K562 (cell line): ENCODE results near the gene SYNE2. TPM values are rescaled to one million over a fixed set of nuclear protein-coding genes. Genes with fewer than 3 reads are reported as not detected.

Experiments
- ARID2 ChIP-seq: fragments of 450-650 bp; IDR thresholded peaks from 2 replicates; pipeline ENCODE4 v1.6.1; 2017; ENCODE audit warnings: antibody characterized with exemption, mild to moderate bottlenecking
- EP400 ChIP-seq: fragments of 450-650 bp; IDR thresholded peaks from 2 replicates; pipeline ENCODE4 v1.6.1; 2017; ENCODE audit warnings: antibody characterized with exemption, mild to moderate bottlenecking, moderate library complexity
- ETV5 ChIP-seq: sonication (generic); formaldehyde crosslinking; IDR thresholded peaks from 2 replicates; pipeline ENCODE4 v1.4.0; 2020; ENCODE audit warnings: low read depth, mild to moderate bottlenecking, missing genetic modification reagents
- FOXA3 ChIP-seq, 2 experiments: fragments of 450-650 bp in 1 of 2; sonication (generic) in 1 of 2; formaldehyde crosslinking; IDR thresholded peaks in 1 of 2; conservative IDR thresholded peaks in 1 of 2; 2 replicates each; pipeline versions ENCODE4 v1.4.0 to v1.8.0; 2020 to 2022; ENCODE audit warnings: mild to moderate bottlenecking in 2 of 2, missing genetic modification reagents in 1 of 2
- MAFG ChIP-seq: fragments of 450-650 bp; conservative IDR thresholded peaks from 2 replicates; pipeline ENCODE4 v1.6.1; 2016; ENCODE audit warnings: missing genetic modification characterization, missing compliant biosample characterization
- MECOM ChIP-seq: fragments of 250-450 bp; sonication (Bioruptor Pico); IDR thresholded peaks from 2 replicates; pipeline ENCODE4 v1.8.0; 2022; ENCODE audit warnings: inconsistent platforms
- MXI1 ChIP-seq: IDR thresholded peaks from 2 replicates; pipeline ENCODE4 v1.6.1; 2011; ENCODE audit warnings: low read depth, mild to moderate bottlenecking, improper control_type of control experiment, low read length
- NCOA1 ChIP-seq: fragments of 450-650 bp; IDR thresholded peaks from 2 replicates; pipeline ENCODE4 v1.6.1; 2016; ENCODE audit warnings: low read depth
- NFIC ChIP-seq: fragments of 450-650 bp; IDR thresholded peaks from 2 replicates; pipeline ENCODE4 v1.6.1; 2017; ENCODE audit warnings: mild to moderate bottlenecking, inconsistent platforms
- NR2C2 ChIP-seq, 2 experiments: fragments of 200-800 bp in 1 of 2; sonication (Bioruptor generic) in 1 of 2; sonication (generic) in 1 of 2; formaldehyde crosslinking in 1 of 2; IDR thresholded peaks; 2 replicates each; pipeline versions ENCODE4 v1.6.1 to v1.8.0; 2016 to 2022; ENCODE audit warnings: mild to moderate bottlenecking in 1 of 2, missing compliant biosample characterization in 1 of 2, missing genetic modification characterization in 1 of 2, missing genetic modification reagents in 1 of 2
- POLR2H ChIP-seq: IDR thresholded peaks from 2 replicates; pipeline ENCODE4 v1.6.1; 2016; ENCODE audit warnings: missing genetic modification characterization, low read depth, mild to moderate bottlenecking, control low read depth, missing compliant biosample characterization, moderate library complexity
- RBFOX2 ChIP-seq: fragments of 200-400 bp; formaldehyde crosslinking; IDR thresholded peaks from 2 replicates; pipeline ENCODE4 v1.6.1; 2017; ENCODE audit warnings: low read depth, mild to moderate bottlenecking, low read length, moderate library complexity
- RBM39 ChIP-seq: fragments of 200-400 bp; formaldehyde crosslinking; optimal IDR thresholded peaks from 2 replicates; pipeline ENCODE3; 2018; ENCODE audit warnings: low read depth, low read length
- SAFB ChIP-seq: fragments of 200-400 bp; formaldehyde crosslinking; IDR thresholded peaks from 2 replicates; pipeline ENCODE4 v1.6.1; 2017; ENCODE audit warnings: low read depth, low read length, borderline replicate concordance
- ZNF436 ChIP-seq: fragments of 250-450, 450-650 bp; sonication (Bioruptor Pico); formaldehyde crosslinking; IDR thresholded peaks from 2 replicates; pipeline ENCODE4 v1.7.0; 2020; ENCODE audit warnings: mild to moderate bottlenecking
- ZNF830 ChIP-seq: fragments of 250-450 bp; sonication (Bioruptor Pico); IDR thresholded peaks from 2 replicates; pipeline ENCODE4 v1.5.0; 2021; ENCODE audit warnings: mild to moderate bottlenecking
- polyA plus RNA-seq, 8 experiments: library from polyadenylated mRNA; depleted of rRNA in 4 of 8; stranded (reverse) in 5 of 8; unstranded in 3 of 8; fragments of >200 nt; fragmentation: Nextera tagmentation in 2 of 8; fragmentation: Illumina TruSeq in 1 of 8; extraction: Ambion mirVana in 2 of 8; extraction: Trizol in 1 of 8; gene quantifications; 2 replicates each; pipeline versions ENCODE4 v1.2.1 to v1.2.3, GENCODE V29; 2011 to 2014; ENCODE audit warnings: inconsistent platforms in 1 of 8, missing spikeins in 1 of 8
- total RNA-seq, 7 experiments: library from RNA; depleted of rRNA in 6 of 7; stranded (reverse); fragments of >200 nt in 6 of 7; fragmentation: Illumina TruSeq in 2 of 7; extraction: Trizol in 2 of 7; gene quantifications; 2 replicates each; pipeline versions ENCODE4 v1.2.1 to v1.2.3, GENCODE V29; 2011 to 2021; ENCODE audit warnings: low replicate concordance in 1 of 7
- TF ChIP-seq, protein P1 (sequence below): fragments of 250-450 bp; sonication (Bioruptor Pico); IDR thresholded peaks from 2 replicates; pipeline ENCODE4 v1.4.0; 2020; ENCODE audit warnings: mild to moderate bottlenecking, moderate library complexity
- TF ChIP-seq, protein P2 (sequence below): sonication (generic); formaldehyde crosslinking; IDR thresholded peaks from 2 replicates; pipeline ENCODE4 v1.8.0; 2022; ENCODE audit warnings: mild to moderate bottlenecking, missing genetic modification reagents, borderline replicate concordance
- TF ChIP-seq, protein P3 (sequence below): IDR thresholded peaks from 2 replicates; pipeline ENCODE4 v1.6.1; 2011; ENCODE audit warnings: borderline replicate concordance, low read depth, mild to moderate bottlenecking, moderate library complexity, low read length; ENCODE audit not compliant: insufficient read depth, poor library complexity, severe bottlenecking
- TF ChIP-seq, protein P4 (sequence below): fragments of 250-450 bp; sonication (Bioruptor Pico); IDR thresholded peaks from 2 replicates; pipeline ENCODE4 v1.4.0; 2020

The SYNE2 gene
- total and polyA plus RNA-seq, 9 of the 15 experiments (the other 6 are each of a cell fraction or from before 2014, with no cell fraction given) = 0.06 to 0.53 (median 0.11) TPM

DNA sequence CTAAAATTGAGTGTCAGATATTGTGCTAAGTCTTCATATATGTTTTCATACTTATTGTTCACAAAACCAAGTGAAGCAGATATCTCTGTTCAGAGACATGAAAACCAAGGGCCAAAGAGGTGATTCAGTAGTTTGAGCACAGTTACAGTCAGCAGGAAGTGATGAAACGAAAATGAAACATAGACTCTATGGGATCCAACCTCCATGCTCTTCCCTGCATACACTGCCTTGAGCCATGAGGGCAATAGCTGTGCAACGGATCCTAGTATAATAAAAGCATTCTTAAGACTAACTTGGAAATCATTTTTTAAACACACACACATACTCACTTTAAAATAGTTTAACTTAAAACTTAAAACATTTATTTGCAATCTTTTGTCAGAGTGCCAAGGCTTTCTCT lies 413.4 kb downstream of the SYNE2 start (continued):
- TF ChIP-seq, protein P1, sequence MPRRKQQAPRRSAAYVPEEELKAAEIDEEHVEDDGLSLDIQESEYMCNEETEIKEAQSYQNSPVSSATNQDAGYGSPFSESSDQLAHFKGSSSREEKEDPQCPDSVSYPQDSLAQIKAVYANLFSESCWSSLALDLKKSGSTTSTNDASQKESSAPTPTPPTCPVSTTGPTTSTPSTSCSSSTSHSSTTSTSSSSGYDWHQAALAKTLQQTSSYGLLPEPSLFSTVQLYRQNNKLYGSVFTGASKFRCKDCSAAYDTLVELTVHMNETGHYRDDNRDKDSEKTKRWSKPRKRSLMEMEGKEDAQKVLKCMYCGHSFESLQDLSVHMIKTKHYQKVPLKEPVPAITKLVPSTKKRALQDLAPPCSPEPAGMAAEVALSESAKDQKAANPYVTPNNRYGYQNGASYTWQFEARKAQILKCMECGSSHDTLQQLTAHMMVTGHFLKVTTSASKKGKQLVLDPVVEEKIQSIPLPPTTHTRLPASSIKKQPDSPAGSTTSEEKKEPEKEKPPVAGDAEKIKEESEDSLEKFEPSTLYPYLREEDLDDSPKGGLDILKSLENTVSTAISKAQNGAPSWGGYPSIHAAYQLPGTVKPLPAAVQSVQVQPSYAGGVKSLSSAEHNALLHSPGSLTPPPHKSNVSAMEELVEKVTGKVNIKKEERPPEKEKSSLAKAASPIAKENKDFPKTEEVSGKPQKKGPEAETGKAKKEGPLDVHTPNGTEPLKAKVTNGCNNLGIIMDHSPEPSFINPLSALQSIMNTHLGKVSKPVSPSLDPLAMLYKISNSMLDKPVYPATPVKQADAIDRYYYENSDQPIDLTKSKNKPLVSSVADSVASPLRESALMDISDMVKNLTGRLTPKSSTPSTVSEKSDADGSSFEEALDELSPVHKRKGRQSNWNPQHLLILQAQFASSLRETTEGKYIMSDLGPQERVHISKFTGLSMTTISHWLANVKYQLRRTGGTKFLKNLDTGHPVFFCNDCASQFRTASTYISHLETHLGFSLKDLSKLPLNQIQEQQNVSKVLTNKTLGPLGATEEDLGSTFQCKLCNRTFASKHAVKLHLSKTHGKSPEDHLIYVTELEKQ (CRISPR knock-in tag) = no peak
- TF ChIP-seq NFIC = peak; percentile 27; the same call in 1 of the 2 replicates
- 0 out of 2 replicates have a peak, but pooled peaks have one; percentile 22 for TF ChIP-seq ETV5
- peak; percentile 37; the same call in 1 of the 2 replicates for TF ChIP-seq EP400
- TF ChIP-seq NR2C2 (CRISPR knock-in tag; IDR thresholded peaks at IDR 0.05) = no peak
- TF ChIP-seq NR2C2 (tag; IDR thresholded peaks at IDR 0.05) = peak; percentile 57; the same call in 1 of the 2 replicates
- 0 out of 2 replicates have a peak, but pooled peaks have one; percentile 50 for TF ChIP-seq MECOM (CRISPR knock-in tag)
- TF ChIP-seq NCOA1 = no peak
- peak; percentile 28; the same call in 1 of the 2 replicates for TF ChIP-seq RBFOX2
- peak; percentile 60 for TF ChIP-seq POLR2H (tag)
- no peak for TF ChIP-seq ARID2
- TF ChIP-seq ZNF830 = no peak
- TF ChIP-seq ZNF436 (CRISPR knock-in tag) = no peak
- TF ChIP-seq, protein P2, sequence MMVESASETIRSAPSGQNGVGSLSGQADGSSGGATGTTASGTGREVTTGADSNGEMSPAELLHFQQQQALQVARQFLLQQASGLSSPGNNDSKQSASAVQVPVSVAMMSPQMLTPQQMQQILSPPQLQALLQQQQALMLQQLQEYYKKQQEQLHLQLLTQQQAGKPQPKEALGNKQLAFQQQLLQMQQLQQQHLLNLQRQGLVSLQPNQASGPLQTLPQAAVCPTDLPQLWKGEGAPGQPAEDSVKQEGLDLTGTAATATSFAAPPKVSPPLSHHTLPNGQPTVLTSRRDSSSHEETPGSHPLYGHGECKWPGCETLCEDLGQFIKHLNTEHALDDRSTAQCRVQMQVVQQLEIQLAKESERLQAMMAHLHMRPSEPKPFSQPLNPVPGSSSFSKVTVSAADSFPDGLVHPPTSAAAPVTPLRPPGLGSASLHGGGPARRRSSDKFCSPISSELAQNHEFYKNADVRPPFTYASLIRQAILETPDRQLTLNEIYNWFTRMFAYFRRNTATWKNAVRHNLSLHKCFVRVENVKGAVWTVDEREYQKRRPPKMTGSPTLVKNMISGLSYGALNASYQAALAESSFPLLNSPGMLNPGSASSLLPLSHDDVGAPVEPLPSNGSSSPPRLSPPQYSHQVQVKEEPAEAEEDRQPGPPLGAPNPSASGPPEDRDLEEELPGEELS (CRISPR knock-in tag) = no peak
- TF ChIP-seq, protein P3, sequence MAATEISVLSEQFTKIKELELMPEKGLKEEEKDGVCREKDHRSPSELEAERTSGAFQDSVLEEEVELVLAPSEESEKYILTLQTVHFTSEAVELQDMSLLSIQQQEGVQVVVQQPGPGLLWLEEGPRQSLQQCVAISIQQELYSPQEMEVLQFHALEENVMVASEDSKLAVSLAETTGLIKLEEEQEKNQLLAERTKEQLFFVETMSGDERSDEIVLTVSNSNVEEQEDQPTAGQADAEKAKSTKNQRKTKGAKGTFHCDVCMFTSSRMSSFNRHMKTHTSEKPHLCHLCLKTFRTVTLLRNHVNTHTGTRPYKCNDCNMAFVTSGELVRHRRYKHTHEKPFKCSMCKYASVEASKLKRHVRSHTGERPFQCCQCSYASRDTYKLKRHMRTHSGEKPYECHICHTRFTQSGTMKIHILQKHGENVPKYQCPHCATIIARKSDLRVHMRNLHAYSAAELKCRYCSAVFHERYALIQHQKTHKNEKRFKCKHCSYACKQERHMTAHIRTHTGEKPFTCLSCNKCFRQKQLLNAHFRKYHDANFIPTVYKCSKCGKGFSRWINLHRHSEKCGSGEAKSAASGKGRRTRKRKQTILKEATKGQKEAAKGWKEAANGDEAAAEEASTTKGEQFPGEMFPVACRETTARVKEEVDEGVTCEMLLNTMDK = no peak
- peak; percentile 25; the same call in 1 of the 2 replicates for TF ChIP-seq MAFG
- TF ChIP-seq RBM39 = no peak
- TF ChIP-seq SAFB = no peak
- TF ChIP-seq MXI1 = no peak
- no peak for TF ChIP-seq FOXA3 (CRISPR knock-in tag; conservative IDR thresholded peaks at IDR 0.05 in 1 of 2, IDR thresholded peaks at IDR 0.05 in 1 of 2)
- TF ChIP-seq, protein P4, sequence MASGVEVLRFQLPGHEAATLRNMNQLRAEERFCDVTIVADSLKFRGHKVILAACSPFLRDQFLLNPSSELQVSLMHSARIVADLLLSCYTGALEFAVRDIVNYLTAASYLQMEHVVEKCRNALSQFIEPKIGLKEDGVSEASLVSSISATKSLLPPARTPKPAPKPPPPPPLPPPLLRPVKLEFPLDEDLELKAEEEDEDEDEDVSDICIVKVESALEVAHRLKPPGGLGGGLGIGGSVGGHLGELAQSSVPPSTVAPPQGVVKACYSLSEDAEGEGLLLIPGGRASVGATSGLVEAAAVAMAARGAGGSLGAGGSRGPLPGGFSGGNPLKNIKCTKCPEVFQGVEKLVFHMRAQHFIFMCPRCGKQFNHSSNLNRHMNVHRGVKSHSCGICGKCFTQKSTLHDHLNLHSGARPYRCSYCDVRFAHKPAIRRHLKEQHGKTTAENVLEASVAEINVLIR (CRISPR knock-in tag) = no peak
